Muscle of arm (tissue), 12 donors: ENCODE results near the gene TBX1. TPM values are rescaled to one million over a fixed set of nuclear protein-coding genes. Genes with fewer than 3 reads are reported as not detected.

Source experiments
- DNase-seq: peaks from one replicate; pipeline ENCODE4 v3.0.0-alpha.2; 2013
- polyA plus RNA-seq, 12 donors: library from polyadenylated mRNA; unstranded; fragments of 120-200 nt; gene quantifications; one replicate each; pipeline ENCODE4 v1.2.1, GENCODE V29; 2013; ENCODE audit not compliant: insufficient read length in 12 of 12

Gene TBX1
- polyA plus RNA-seq, 12 donors, result 2.9 to 21.4 (median 12.8) TPM; not detected in 1

DNA sequence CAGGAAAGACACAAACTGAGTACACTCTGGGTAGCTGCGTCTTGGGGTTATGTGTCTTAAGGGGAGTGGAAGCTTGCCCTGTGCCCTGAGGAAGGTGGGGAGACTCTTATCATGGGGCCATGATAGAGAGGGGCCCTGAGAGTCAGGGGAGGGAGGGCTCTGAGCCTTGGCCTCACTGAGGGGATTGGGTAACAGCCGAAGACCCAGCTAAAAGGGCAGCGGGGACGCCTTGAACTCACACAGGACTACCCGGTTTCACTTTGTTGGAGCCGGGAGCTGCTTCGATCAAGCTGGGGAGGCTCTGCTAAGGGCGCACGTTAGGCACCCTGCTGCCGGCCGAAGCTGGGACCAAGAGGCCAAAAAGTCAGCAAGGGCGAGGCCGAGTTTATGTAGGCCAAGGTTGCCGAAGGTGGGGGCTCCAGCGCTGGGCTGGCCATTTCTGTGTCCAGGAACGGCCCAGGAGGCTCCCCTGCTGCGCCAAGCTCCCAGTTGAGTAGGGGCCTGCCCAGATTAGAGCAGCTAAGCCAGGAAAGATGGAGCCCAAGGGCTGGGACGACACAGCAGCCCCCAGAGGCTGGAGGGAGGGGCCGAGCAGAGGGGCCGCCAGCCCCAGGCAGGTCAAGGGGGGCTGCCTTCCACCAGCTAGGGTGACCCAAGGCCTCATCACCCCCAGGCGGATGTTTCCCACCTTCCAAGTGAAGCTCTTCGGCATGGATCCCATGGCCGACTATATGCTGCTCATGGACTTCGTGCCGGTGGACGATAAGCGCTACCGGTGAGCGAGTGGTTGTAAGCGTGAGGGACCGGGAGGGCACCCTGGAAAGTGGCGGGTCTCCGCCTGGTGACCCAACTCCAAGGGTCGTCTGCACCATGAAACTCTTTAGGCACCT lies 2.2 kb downstream of the TBX1 start:
- DNase-seq, result no peak

DNA sequence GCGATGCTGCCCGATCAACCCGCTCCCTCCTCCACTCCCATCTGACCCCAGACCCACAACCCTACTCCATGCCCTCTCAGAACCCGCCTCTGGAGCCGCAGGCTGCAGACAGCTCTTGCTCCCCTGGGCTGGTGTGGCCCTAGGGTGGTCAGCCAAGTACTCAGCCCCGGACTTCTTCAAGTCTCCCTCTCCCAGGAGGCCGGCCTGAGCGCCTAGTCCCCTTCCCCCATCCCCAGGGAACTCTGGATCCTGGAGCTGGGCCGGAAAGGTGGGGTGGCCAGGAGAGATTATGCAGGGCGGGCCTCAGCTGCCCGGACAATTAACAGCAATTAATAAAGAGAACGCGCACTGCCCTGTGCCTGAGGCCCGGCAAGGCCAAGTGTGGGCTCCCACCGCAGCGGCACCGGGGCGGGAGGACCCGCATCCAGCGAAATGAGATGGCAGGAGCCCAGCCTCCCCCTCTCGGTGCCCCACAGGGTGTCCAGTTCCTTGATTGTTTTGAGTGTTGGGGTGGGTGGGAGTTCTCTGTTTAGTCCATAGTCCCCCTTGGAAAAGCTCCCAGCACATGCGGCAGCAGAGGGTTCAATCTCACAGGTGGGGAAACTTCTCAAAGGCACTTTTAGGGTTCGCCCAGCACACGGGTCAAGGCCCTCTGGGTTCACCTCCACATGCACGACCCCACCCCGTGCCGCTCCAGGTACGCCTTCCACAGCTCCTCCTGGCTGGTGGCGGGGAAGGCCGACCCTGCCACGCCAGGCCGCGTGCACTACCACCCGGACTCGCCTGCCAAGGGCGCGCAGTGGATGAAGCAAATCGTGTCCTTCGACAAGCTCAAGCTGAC lies 3.1 kb downstream of the TBX1 start:
- no peak for DNase-seq

DNA sequence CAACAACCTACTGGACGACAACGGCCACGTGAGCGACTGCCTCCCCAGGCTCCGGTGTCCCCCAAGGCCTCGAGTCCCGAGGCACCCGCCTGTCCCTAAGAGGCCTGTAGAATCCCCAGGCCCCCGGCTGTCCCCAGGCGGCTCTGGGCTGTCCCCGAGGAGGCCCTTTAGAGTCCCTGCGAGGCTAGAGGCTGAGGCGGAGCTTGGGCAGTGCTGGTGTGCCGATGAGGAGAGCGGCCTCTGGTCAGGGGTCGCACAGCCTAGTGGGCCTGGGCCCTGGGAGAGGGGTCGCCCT lies 3.7 kb downstream of the TBX1 start:
- no peak for DNase-seq

DNA sequence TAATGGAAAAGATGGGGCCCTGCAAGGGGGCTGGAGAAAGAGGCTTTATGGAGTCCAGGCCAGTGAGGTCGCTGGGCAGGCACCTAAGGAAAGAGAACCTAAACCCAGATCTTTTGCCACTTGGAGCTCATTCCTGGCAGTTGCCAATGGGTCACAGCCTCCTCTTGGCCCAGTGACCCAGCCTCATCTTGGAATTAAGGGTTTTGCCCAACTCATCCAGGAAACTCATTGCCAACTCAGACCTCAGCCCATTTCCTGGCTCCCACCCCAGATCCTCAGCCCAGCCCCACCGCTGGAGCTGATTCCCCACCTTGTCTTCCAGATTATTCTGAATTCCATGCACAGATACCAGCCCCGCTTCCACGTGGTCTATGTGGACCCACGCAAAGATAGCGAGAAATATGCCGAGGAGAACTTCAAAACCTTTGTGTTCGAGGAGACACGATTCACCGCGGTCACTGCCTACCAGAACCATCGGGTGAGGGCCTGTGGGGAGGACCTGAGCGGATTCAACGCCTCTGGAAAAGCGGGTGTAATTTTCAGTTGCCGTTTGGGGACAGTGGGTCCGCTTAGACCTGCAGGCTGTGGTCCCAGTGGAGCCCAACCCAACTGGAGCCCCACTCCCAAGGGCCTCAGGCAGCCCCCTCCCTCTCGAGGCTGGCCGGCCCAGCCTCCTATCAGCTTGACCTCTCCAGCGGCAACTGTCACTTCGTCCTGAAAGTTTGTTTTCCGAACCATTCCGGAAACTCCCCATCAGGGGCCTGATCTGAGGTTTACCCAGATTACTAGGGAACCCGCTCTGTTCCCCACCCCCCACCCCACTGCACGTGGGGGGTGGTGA lies 4.3 kb downstream of the TBX1 start:
- DNase-seq, result no peak

DNA sequence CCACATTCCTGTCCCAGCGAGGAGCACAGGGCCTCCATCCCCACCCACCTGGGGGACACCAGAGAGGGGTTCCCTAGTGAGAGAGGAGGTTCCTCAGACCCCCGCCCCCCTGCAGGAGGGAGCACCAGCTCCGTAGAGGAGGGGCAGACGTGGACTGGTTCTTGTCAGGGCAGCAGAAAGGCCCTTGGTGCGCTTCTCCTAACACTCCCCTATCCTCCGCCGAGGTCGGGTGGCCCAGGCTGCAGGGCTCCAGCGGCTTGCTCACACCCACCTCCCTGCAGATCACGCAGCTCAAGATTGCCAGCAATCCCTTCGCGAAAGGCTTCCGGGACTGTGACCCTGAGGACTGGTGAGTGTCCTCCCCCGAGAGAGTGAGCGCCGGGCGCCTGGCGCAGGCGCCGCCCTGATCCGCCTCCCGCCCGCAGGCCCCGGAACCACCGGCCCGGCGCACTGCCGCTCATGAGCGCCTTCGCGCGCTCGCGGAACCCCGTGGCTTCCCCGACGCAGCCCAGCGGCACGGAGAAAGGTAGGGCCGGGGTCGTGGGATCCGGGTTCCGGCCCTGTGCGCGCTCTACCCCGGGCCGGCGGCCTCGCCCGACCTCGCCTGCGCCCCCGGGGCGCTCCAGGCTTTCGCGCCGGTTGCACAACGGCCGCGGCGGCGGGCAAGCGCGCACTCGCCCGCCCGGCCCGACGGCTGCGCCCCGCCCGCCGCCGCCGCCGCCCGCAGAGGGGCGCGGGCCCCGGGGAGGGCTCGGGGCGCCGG lies 5.1 kb downstream of the TBX1 start:
- no peak for DNase-seq

DNA sequence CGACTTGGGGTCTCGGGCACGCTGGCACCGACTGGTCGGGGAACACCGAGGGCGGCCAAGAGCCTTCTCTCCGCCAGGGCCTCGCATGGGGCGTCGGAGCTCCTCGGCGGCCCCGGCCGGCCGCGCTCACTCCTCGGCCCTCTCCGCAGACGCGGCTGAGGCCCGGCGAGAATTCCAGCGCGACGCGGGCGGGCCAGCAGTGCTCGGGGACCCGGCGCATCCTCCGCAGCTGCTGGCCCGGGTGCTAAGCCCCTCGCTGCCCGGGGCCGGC lies 5.6 kb downstream of the TBX1 start:
- no peak for DNase-seq

DNA sequence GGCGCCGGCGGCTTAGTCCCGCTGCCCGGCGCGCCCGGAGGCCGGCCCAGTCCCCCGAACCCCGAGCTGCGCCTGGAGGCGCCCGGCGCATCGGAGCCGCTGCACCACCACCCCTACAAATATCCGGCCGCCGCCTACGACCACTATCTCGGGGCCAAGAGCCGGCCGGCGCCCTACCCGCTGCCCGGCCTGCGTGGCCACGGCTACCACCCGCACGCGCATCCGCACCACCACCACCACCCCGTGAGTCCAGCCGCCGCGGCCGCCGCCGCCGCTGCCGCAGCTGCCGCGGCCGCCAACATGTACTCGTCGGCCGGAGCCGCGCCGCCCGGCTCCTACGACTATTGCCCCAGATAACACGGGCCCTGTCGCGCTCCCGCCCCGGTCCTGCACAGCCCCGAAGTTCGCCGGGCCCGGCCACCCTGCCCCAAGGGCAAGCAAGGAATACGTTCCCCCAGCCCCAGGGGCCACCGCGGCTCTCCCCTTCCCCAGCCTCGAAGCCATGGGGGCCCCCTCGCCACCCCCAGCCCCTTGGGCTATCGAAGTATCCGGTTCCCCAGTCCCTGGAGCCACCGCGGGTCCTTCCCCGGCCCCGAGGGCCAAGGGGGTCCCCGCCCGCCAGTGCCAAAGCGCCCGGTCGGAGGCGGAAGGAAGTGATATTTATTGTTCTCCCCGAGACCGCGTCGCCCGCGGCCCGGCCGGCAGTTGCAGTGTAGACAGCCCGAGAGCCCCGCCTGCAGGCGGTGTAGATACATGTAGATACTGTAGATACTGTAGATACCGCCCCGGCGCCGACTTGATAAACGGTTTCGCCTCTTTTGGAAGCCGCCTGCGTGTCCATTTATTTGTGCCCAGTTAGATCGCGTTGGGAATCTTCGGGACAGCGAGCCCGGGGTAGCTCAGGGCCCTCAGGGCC lies 6.2 kb downstream of the TBX1 start:
- DNase-seq, result no peak

DNA sequence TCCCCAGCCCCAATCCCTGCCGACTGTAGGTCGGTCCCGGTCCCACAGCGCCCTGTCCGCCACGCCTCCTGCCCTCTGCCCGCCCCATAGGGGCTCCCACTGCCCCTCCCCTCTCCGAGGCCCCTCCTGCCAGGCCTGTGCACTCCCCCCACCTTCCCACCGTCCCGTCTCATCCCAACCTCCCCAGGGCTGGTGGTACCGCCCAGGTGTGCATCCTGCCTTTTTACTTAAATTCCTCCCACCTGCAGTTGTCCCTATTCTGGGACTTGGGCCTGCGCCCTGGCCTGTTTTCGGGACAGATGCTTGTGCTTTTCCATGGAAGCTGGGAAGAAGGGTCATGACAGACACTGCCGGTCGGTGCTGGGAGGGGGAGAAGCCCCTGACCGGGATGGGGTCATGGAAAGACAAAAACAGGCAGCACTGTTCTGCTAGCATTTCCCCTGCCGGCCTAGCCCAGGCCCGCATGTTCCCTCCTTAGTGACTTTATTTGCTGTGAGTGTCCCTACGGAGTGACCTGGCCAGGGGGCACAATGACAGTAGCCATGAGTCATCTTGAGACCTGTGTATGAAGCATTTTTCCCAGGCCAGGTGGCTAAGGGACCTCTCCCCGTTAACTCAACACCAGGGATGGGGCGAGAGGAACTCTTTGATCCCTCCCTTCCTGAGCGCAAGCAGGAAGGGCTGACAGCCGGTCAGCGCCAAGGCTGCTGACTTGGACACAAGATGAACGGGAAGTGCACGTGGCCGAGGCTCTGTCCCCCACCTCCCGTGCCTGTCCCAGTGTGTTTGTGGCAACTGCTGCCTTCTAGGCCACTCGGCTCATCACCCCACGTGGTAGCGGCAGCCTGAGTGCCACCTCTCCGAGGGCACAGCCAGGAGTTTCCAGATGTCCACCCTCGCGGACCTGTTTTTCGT lies 7.1 kb downstream of the TBX1 start:
- DNase-seq, result no peak

DNA sequence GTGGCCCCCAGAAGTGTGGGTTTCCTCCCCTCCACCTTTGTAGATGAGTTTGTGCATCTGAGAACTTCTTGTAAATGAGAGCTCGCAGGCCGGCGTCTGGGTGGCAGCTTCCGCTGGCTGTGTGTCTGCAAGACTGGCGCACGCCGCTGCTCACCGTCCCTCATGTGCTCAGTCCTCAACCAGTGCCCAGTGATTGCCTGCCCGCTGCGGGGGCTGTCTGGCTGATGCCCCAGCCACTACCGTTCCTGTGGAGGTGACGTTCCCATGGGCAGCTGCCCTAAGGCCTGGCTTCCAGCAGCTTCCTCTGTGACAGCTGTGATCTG lies 8.8 kb downstream of the TBX1 start:
- DNase-seq, result no peak

DNA sequence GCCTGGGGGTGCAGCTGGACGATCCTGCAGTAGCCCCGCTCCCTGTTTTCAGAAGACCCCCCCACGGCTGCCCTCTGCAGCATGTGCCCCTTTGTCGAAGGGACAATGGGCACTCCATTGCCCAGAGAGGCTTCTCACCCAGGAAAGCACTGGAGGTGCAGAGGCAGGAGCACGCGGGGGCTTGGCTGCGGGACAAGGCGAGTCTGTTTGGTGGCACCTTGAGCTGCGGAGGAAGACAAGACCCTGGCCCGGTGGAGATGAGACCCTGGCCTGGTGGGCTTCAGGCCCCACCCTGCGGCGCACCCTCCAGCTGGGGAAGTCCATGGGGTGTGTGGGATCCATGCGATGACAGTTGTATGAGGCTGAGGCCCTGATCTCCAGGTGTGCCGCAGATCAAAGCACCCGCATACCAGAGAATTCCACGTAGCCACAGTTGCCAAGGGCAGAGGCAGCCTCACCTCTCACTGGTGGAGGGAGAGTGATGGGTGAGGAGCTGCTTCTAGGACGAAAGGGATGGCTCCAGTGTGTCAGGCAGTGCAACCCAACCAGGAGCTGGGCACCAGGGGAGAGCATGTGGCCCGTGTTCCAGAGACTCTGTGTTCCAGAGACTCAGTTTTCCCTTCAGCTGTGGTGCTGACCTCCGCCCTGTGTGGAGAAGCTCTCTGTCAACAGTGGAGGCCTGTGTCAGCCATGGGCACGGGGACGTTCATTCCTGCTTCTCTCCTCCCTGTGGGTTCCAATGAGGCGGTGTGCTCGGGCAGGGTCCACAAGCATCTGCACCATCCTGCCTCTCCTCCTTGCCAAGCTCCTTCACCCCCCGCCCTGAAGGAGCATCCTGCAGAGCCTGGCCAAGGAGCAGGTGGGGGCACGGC lies 10.0 kb downstream of the TBX1 start:
- DNase-seq, result no peak

DNA sequence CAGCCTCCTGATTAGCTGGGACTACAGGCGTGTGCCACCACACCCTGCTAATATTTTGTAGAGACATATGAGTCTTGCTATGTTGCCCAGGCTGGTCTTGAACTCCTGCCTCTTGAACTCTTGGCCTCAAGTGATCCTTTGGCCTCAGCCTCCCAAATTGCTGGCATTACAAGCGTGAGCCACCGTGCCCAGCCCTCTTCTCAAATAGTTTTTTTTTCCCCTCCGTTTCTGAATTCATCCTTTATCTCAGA lies 11.8 kb downstream of the TBX1 start:
- no peak for DNase-seq

DNA sequence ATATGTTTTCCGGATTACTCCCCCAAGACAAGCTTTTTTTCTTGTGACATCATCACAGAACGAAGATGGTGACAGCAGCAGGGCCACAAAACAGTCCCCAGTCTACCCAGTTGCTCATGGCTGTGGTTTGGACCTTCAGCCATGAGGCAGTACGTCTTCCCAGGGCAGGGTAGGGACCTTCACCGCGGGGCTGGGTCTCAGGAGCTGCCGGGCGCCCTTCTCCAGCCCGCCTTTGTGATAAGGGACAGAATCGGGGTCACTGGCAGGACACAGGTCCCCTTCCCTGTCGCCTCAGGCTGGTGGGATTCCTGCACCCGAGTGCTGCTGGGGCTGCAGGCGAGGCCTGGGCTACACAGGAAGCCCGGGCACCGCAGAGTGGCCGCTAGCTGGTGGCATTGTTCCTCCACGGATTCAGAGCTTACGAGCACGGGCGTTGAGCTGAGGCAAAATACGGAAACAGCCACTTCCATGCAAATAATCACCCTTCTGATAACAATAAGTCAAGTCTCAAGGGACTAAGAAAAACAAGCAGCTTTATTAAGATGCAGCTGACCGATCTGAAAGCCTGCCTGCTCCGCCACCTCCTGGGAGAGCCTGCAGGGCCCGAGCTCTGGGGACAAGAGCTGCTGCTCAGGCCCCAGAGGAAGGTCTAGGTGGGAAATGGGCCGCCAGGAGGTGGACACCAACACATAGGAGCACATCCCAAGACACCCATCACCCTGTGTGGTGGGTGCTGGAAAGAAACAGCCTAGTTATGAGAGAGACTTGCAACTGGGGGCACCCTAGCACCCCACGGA lies 12.3 kb downstream of the TBX1 start:
- no peak for DNase-seq

DNA sequence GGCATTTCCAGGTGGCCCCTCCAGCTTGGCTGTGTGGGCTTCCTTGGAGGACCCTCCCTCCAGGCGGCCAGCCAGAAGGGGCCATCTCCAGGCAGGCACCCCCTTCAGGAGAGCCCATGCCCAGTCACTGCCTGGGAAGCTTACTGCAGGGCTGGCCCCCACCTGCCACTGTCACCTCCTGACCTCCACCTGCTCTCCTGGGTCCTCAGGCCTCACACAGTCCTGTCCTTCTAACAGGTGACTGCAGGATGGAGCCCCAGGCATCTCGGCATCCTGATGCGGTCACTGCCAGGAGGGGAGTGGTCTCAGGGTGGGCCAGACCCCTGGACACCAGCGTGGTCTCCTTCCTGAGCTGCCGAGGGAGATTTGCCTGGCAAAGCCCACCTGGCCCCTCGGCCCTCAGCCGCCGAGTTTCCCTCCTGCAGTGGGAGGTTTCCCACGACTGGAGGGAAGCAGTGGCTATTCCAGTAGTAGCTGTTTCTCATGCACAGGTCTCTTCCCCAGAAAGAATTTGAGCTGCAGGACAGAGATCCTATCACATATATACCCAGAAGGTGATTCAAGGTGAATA lies 13.0 kb downstream of the TBX1 start:
- DNase-seq, result no peak

DNA sequence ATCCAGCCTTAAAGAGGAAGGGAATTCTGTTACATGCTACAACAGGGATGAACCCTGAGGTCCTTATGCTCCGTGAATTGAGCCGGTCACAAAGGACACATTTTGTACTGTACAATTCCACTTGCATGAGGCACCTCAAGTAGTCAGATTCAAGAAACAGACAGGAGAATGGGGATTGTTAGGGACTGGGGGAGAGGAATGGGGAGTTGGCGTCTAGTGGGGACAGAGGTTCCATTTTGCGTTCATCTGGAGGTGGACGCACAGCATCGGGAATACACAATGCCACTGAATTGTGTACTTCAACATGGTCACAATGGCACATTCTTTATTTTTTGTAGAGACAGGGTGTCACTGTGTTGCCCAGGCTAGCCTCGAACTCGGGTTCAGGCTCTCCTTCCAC lies 14.1 kb downstream of the TBX1 start:
- no peak for DNase-seq

DNA sequence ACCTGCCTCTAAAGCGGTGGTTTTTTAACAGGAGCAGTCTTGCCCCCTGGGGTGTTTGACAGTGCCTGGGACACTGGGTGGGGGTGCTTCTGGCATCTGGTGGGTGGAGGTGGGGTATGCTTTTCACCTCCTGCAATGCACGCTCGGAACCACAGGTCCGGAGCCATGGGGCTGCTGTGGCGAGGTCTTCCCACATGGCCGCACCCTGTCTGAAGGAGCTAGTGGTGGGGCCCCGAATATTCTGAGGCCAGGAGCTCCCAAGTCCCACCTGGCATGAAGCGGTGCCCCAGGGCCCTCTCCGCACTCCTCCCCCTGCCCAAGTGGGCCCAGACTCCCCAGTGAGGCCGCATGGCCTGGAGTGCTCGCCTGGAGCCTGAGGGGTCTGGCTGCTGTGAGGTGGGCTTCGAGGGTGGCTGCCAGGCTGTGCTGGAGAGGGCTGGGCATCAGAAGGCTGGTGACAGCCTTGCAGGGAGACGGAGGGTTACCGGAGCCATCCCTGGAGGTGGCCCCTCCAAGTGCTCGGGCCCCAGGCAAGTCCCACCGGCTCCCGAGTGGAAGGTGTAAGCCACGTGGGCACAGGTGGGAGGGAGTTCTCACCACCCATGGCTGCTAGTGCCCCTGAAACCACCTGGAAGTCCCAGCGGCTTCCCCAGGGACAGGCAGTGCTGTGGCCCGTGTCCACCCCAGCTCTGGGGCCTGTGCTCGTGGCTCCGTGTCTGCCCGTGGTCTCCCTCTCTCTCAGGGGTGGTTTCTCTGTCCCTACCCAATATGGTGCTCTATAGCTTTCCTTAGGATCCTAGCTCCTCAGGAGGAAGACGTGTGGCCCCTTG lies 15.1 kb downstream of the TBX1 start:
- no peak for DNase-seq

DNA sequence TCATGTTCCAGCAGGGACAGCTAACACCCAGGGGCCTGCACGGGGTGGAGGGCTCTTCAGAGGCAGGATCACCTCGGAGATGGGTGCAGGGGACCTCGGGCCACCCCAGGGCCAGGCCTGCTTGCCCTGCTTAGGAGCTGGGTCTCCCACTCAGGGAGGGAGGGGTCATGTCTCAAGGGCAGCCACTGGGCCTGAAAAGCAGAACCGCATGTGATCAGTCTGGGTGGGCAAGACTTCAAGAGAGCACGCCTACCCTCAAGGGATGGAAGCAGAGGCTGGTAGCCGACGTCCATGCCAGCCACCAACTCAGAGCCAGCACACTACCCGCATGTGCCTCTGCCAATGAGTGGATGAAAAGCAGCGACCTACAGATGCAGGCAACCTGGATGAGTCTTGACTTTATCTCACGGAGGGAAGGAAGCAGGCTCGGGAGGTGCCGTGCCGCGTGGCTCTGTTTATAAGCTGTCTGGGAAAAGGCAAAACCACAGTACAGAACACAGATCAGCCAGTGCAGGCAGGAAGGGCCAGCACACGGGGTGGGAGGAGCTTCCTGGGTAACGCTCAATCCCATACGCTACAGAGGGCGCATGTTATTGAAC lies 16.0 kb downstream of the TBX1 start:
- no peak for DNase-seq
